NCI-H510A (cell line): ENCODE measurements around the gene EVI2B.
"Not testable (repeated sequence)": the region's sequence is repeated elsewhere in the genome, so short reads cannot be mapped to it uniquely, and the experiment has no call there.

ENCODE experiments used
- DNase-seq: peaks from one replicate; lab custom pipeline; 2025; lab: John Stamatoyannopoulos, UW

Gene EVI2B

DNA sequence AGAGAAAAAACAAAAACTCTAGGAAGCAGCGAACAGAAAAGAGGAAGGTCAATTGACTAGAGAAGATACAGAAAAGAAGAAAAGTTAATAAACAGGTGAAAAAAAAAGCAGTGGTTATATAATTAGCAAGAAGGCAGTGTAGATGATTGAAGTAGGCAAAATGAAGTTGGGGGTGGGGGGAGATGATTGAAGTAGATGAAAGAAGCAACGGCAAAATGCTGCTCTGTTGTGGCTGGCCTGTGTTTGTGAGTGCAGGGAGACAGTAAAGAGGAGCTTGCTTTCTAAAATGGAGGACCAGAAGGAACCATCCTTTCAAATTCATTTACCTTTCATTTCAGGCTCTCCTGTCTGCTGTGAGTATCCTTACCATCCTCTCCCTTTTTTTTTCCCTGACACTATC, 3.6 kb downstream of the EVI2B start:
- DNase-seq: no peak

DNA sequence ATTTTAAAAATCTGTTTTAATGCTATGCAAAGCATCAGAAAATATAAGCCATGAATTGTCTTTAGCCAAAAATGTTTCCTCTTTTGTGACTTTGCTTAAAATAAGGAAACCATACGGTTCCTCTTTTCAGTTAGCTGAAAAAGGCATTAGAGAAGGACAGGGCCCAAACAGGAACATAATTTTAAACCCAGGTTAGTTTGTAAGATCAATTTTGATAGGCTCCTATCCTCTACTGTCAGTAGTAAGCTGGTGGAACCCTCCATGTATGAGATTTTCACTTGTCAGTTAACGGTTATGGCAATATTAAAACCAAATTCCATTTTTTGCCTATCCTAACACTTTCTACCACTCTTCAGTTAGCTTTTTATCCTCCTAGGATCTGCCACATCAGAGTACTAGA, 4.3 kb downstream of the EVI2B start:
- no peak for DNase-seq

DNA sequence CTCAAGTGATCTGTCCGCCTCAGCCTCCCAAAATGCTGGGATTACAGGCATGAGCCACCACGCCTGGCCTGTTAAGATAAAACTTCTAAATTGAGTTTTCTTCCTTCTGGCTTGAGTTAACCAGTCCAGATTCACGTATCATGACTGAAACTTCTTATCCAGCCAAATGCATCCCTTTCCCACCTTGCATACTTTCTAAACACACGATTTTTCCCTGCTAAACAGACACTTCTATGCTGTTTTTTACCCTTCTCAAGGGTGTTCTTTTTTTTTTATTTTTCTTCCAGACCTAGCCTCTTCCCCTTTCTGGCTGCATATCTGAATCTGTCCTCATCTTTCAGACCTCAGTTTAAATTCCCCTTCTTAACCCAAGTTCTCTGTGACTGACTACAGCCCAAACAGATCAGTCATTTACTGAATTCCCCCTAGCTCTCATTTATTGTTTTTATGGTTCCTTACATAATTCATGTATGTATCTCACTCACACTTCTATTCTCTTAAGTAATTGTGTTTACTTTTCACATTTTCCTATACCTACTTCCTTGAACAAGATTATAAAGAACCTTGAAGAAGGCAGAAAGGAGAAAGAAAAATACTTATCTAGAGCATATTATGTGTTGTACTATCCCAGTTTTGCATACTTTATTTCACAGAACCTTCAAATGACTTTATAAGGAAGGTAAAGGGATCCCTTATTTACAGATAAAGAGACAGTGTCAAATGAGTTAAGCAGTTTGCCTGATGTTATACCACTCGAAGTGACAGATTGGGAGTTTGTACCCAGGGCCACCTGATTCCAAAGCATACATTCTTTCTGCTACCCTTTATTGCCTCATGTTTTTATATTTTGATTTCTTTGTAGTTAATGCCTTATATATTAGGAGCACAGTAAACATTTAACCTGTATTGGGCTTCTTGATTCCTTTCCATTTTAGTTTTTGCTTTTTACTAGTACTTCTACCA, 5.2 kb downstream of the EVI2B start:
- DNase-seq: no peak

DNA sequence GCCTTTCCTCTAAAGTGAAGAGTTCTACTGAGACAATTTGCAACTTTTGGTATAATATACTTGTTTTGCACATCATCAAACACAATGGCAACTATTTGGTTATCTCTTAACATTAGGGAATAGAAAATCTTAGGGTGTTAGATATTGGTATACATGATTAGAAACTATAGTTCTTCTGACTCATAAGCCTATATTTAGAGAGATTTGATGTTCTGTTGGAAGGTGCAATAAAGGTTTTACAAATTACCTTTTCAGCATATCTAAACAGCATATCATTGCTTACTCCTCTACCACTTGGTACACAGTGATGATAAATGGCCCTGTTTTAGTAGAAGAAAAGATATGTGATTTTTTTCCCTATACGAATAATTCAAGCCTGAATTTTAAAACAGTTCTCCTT, 6.2 kb downstream of the EVI2B start:
- DNase-seq: no peak

DNA sequence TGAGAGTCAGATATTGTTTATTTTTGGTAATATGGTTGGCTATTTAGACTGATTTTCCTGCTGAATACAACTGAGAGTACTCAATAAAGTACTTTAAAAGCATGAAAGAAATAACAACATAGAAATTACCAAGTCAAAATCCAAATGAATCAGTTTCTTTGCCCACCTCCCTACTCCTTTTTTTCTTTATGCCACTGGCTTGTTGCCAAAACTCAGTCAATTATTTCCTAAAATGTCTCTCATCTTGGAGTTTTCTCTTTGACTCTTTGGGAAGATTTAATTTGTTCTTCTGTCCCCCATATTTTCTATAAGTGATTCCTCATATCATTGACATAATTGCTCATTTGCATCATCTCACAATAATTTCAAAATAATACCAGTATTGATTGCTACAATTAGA, 14.2 kb downstream of the EVI2B start:
- no peak for DNase-seq

DNA sequence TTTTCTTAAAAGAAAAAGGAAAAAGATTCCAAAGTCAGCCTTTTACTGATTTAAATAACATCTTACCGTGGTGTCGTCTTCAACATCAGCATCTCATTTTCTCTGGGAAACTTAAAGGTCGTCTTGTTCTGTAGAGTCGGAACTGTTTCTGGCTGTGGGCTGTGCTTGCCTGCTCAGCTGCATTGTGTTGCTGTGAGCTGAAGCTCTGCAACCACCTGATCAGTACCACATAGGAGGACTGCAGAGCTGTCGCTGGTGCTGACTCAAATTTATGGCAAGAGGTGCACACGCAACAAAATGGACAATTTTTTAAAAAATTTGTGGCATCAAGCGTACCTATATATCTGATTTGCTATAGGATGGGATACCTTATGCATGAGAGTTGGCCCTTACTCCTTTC, 16.8 kb downstream of the EVI2B start, which contains the start of gene OMG:
OMG (minus strand) TSS at position 150 of the 400 bp plus-strand sequence. CDS start 908 bp downstream, outside the sequence.
- no peak for DNase-seq

DNA sequence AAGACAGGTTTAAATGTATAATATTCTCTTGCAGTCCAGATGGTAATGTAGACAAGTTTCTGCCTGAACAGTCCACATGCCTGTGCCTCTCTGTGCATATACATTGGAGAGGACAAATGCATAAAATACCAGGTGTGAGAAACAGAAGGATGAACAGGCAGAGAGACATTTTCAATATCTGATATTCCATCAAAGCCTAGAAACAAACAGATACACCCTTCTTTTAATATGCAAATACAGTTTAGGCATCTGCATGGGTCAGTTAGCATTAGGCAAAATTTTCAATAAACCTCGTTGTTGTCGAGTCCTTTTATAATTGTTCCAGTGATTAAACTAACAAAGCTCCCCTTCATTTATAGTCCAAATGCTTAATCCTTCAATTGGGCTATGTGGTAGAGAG, 17.7 kb downstream of the EVI2B start:
- DNase-seq: no peak

DNA sequence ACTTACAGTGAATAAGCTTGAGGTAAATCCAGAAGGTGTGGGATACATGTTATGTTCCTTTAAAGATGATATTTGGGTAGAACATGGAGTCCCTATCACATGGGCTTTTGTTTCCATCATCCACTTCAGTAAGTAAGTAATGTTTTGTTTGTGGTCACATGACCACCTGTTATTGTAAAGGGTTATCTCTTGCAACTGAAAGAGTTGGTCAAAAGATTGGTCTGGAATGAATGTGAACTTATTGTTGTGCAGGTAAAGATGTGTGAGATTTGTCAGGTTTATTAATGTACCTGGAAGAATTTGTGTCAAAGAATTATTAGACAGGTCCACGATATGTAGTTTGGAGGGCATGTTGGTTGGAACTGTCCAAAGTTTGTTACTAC, 18.4 kb downstream of the EVI2B start:
- no peak for DNase-seq

DNA sequence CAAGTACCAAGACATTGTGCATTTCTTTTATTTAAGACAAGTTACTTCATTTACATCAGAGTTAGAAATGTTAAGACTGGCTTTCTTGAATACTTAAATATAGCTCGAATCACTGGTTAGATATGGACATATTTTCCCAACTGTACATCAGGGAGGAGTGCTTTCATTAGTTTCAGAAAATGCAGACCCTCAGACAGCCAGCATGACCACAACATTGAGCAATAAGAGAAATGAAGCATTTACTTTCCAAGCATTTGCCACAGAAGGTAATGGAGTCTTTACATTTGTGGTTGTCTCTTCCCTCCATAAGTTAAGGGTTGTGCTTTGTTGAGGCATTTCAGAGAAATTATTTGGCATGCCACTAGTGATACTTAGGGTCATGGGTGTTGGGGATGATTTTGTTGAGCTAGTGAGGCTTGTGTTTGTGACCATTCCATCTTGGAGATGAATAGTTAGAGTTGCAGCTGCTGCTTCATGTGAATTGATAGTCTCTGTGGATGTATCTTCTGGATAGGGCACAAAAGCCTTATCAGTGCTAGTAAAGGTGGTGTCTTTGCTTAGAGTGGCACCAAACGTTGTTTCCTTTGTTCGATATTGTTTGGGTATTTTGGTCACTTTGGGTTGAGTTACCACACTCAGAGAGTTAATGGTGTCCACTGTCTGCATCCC, 18.9 kb downstream of the EVI2B start:
- DNase-seq: no peak

DNA sequence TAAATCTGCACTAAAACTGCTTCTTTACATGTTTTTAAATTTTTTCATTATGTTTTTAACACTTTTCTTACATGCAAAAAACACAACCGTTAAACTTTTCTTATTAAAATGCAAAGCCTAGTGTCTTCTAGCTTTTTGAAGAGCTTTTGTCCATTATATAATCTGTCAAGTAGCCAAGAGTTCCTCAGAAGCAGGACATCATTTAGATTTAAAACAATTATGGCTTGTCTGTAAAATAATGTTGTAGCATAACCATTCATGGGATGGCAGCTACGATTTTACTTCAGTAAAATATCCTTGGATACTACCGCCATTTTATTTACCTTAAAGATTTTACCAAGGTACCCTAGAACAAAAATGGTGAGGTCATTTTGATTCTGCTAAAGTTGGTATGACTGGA, 19.6 kb downstream of the EVI2B start:
- no peak for DNase-seq

DNA sequence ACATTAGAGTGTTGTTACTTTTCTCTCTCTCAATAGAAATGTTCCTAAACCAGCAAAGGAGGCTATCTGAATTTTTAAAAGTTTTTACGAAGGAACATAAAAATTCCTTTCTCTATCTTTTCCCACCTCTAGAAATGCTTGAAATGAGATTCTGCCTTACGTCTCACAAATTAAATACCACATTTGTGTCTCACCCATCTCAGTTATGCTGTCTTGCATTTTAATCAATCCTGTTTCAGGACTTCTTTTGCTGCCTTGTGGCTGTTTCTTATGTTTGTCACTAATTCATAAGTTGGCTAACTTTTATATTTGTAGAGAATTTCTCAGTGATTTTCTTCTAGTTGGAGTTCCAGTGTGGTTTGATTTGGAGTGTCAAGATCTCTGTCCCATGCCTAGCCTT, 20.3 kb downstream of the EVI2B start:
- DNase-seq: no peak

DNA sequence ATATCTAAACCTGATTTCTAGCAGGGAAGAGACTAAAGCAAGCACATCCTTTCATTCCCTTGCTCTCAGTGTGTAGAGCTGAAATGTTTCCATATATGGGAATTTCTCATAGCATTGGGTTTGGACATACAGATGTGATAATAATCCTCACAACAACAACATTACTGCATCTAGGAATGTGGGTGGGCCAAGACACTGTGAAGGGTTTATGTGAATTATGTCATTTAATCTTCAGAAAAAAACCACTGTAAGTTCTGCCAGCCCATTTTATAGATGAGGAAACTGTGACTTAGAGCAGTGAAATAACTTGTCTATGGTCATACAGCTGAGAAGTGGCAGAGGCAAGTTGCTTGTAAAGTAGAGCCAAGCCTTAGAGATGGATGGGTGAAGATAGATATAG, 22.0 kb downstream of the EVI2B start:
- DNase-seq: no peak

DNA sequence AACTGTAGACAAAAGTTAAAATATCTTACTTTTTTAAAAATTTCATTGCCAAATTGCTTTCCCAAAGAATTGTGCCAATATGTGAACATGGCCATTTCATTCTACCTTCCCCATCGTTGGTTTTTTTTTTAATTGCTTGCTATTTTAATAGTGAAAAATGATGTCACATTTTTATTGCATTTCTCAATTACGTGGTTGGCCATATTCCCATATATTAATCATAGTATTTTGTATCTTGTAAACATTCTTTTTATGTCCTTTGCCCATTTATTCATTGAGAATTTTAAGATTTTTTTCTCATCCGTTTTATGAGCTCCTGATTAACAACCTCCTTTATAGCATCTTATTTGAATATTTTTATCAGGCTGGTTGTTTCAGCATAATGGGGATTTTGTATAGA, 24.1 kb downstream of the EVI2B start:
- DNase-seq: no peak

DNA sequence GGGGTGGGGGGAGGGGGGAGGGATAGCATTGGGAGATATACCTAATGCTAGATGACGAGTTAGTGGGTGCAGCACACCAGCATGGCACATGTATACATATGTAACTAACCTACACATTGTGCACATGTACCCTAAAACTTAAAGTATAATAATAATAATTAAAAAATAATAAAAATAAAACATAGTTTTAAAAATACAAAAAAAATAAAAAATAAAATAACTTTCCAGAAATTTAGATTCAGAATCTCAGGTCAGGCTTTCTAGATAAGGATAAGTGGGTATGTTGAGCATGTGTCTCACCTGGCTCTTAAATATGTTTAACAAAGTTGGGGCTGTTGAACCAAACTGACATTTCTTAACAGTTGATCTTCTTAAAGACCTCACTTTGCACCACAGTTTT, 25.9 kb downstream of the EVI2B start:
- DNase-seq: not testable (repeated sequence)

DNA sequence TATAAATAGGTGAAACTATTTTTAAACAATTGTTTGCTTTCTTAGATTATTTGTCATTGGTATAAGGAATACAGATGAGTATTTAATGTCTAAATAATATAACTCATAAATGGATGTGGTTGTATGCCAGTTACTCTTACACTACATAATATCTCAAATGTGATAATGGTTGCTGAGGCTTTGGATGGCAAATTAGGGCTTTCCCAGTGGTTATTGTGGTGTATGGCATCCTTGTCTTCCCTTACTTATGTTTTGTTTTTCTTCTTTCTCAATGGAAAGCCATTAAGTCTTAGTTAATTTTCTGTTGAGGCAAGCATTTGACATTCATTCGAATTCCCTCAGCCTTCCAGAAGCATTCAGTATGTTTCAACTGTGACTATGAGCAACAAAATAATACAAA, 27.3 kb downstream of the EVI2B start:
- no peak for DNase-seq

DNA sequence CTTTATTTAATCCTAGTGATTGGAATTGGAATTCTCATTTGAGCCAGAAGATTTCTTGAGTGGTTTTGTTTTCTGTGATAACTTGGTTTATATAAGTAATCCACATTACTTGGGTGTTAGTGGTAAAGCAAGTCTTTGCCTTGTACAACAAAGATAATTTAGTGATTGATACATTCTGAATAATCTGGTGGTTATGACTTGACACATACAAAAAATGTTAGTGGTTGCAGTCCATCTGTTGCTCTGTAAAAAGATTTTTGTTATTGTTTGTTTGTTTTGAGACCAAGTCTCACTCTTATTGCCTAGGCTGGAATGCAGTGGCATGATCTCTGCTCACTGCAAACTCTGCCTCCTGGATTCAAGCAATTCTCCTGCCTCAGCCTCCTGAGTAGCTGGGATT, 30.0 kb downstream of the EVI2B start:
- no peak for DNase-seq

DNA sequence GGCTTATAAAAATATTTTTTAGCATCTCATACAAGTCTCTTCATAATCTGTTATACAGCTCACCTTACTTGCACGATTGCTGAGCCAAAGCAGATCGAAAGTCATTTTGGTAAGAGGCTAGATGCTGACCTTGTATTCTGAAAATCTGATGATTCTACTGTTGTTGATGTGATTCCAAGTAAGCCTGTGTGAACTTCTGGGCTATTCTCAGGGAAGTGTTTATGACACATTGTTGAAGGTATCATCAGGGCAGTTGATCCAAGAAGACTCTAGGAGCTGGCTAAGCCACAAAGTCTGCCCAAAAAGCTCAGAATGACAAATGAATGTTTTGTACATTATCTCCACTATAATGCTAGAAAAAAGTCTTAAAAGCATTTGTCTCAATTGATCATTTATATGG, 32.8 kb downstream of the EVI2B start:
- no peak for DNase-seq

DNA sequence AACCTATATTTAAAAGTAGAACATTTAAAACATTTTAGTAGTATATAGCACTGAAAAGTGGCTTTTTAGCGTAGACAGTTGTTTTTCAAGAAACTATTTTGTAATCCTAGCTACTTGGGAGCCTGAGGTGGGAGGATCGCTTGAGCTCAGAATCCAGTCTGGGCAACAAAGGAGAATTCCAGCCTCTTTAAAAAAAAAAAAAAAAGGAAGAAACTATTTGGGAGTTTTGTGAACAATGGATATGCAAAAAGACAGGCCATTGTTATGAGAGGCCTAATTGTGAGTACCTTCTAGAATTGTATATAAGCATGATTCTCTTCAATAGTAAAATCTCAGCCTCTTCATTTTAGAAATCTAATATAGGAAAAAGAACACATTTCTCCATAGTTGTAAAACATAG, 34.5 kb downstream of the EVI2B start:
- no peak for DNase-seq

DNA sequence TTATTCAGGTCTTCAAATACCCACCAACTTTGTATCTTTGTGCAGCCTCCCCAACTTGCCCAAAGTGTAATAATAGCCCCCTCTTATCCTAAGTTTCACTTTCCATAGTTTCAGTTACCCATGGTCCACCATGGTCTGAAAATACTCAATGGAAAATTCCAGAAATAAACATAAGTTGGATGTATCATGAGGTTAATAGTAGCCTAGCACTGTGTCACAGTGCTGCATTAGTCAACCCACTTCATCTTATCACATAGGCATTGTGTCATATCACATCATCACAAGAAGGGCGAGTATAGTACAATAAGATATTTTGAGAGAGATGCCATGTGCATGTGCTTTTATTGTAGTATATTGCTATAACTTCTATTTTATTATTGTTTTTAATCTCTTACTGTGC, 38.7 kb downstream of the EVI2B start:
- DNase-seq: no peak

DNA sequence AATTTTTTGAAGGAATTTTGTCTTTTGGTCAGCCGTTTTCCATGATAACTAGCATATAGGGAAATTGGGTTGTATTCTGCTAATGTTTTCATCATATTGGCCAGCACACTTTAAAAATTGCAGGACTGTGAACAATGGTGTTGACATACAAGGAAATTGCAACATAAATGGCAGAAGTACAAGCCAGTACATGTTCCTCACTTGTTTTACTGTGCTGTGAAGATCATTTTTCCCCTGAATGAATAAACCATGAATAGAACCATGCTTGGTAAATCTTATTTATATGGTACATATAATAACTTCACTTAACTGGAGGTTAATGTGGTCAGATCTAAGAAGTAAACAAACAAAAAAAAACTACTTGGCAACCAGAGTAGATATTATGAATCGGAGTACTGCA, 39.6 kb downstream of the EVI2B start:
- no peak for DNase-seq

DNA sequence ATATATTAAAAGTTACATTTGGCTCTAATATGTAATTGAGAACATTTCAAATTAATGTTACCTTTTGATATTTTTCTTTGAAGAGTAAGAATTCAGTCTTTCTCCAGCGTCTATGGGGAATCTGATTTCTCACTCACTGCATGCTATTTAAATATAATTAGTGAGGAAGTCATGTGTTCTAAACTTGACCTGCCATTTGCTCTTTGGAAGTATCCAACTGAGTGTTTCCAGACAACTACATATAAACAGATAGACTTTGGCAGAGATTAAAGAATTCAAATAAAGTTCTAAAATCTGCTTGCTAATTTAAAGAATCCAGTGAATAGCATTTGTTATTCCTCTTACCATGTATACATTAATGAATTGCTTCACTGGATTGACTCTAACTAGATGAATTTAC, 40.3 kb downstream of the EVI2B start:
- no peak for DNase-seq

DNA sequence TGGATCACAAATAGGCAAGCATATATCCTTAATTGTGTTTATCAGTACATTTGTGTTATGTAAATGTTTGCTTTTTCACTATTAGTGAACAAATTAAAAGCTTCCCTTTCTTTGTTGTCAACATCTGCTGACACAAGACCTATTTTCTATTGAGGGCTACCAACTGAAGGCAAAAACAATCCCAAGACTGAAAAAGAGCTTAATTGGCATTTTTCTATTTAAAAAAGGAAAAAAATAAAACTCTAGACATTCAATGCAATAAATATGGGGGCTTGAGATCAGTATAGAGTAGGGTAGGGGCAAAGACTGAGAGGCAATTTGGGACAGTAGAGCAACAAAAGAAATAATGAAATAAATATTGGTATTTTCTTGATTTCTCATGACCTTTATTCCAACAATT, 41.1 kb downstream of the EVI2B start:
- no peak for DNase-seq

DNA sequence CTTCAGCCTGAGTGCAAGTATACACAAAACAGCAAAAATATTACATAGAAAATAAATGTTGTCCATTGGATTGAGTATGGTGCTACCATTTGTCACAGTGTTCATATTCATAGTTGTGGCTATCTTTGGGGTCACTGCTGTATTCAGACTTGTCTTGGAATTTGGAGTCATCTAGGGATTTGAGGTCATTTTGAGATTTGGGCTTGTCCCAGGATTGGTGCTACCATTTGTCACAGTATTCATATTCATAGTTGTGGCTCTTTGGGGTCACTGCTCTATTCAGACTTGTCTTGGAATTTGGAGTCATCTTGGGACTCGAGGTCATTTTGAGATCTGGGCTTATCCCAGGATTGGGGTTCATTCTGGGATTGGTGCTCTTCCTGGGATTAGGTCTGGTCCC, 41.6 kb downstream of the EVI2B start:
- no peak for DNase-seq

DNA sequence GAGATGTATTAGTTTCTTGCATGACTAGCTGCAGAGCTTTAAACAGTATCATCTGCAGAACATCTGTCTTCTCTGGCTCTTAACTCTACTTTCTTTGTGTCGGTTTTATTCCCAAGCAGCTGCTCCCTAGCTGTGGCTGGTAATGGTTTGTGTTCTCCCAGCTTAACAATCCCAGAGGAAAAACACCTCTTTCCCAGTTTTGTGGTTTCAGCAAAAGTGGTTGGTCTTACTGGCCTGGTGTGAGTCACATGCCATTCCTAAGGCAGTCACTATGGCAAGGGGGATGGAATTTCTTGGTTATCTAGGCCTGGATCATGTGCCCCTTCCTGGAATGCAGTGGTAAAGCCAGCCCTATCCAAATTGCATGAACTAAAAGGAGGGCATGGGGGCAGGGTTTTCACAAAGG, 44.3 kb downstream of the EVI2B start:
- no peak for DNase-seq
